HG02870 (cell line): ENCODE measurements around the gene PIP5K1C.

Source experiments
- ATAC-seq: cut with Tn5 transposase; IDR thresholded peaks from one replicate; pipeline ENCODE4 v1.9.1; 2021; ENCODE audit warnings: mild to moderate bottlenecking, moderate library complexity; ENCODE audit not compliant: unreplicated experiment

Gene PIP5K1C

GRCh38 chr19:3700242-3701032, at the start of gene PIP5K1C:
TSS of gene PIP5K1C (minus strand) at chr19:3700468. CDS start at chr19:3700390, 78 bp downstream.
- ATAC-seq, result peak; percentile 69

GRCh38 chr19:3748965-3749364, 48.7 kb upstream of the PIP5K1C start:
- no peak for ATAC-seq

GRCh38 chr19:3746371-3747056, 46.2 kb upstream of the PIP5K1C start:
- no peak for ATAC-seq

- no peak for ATAC-seq
Observed at GRCh38 chr19:3745363-3746045, 45.2 kb upstream of the PIP5K1C start.

- ATAC-seq, result no peak
Observed at GRCh38 chr19:3743486-3743885, 43.2 kb upstream of the PIP5K1C start.

GRCh38 chr19:3740431-3740830, 40.2 kb upstream of the PIP5K1C start:
- no peak for ATAC-seq

GRCh38 chr19:3738477-3739220, 38.4 kb upstream of the PIP5K1C start:
- ATAC-seq, result no peak

GRCh38 chr19:3737487-3738205, 37.4 kb upstream of the PIP5K1C start:
- ATAC-seq, result no peak

- ATAC-seq, result no peak
Observed at GRCh38 chr19:3736106-3736724, 35.9 kb upstream of the PIP5K1C start.

- no peak for ATAC-seq
Observed at GRCh38 chr19:3734310-3734600, 34.0 kb upstream of the PIP5K1C start.

GRCh38 chr19:3733549-3734309, 33.5 kb upstream of the PIP5K1C start:
- ATAC-seq, result no peak

GRCh38 chr19:3732108-3732507, 31.8 kb upstream of the PIP5K1C start:
- no peak for ATAC-seq

GRCh38 chr19:3730457-3730958, 30.2 kb upstream of the PIP5K1C start:
- ATAC-seq, result no peak

- no peak for ATAC-seq
Observed at GRCh38 chr19:3725640-3726310, 25.5 kb upstream of the PIP5K1C start.

GRCh38 chr19:3725121-3725520, 24.9 kb upstream of the PIP5K1C start:
- ATAC-seq, result no peak

GRCh38 chr19:3723883-3724282, 23.6 kb upstream of the PIP5K1C start:
- no peak for ATAC-seq

GRCh38 chr19:3723110-3723488, 22.8 kb upstream of the PIP5K1C start:
- ATAC-seq, result no peak

GRCh38 chr19:3722443-3723109, 22.3 kb upstream of the PIP5K1C start:
- ATAC-seq, result no peak
